H9 (cell line): ENCODE measurements around the gene IKZF1. TPM values are rescaled to one million over a fixed set of nuclear protein-coding genes. Genes with fewer than 3 reads are reported as not detected.

ENCODE experiments used
- DNase-seq: peaks from one replicate; pipeline ENCODE4 v3.0.0-alpha.2; 2017
- H2AFZ ChIP-seq: one replicate; pipeline ENCODE4 v1.6.1; 2013; ENCODE audit warnings: mild to moderate bottlenecking, low read length, control low read depth, moderate library complexity
- H2AK5ac ChIP-seq: 2 replicates; pipeline ENCODE4 v1.6.1; 2013; ENCODE audit warnings: low read length, control low read depth, mixed read lengths; ENCODE audit not compliant: insufficient read length
- H2BK120ac ChIP-seq: one replicate; pipeline ENCODE4 v1.6.1; 2013; ENCODE audit warnings: low read depth, mild to moderate bottlenecking, low read length, control low read depth, inconsistent platforms; ENCODE audit not compliant: poor library complexity, severe bottlenecking
- H2BK12ac ChIP-seq: 2 replicates; pipeline ENCODE4 v1.6.1; 2013; ENCODE audit warnings: low read length, control low read depth, mixed read lengths, low read depth; ENCODE audit not compliant: insufficient read length
- H2BK15ac ChIP-seq: 2 replicates; pipeline ENCODE4 v1.6.1; 2013; ENCODE audit warnings: low read depth, low read length, control low read depth
- H2BK20ac ChIP-seq: one replicate; pipeline ENCODE4 v1.6.1; 2013; ENCODE audit warnings: low read depth, mild to moderate bottlenecking, low read length, control low read depth, inconsistent platforms; ENCODE audit not compliant: poor library complexity, severe bottlenecking
- H2BK5ac ChIP-seq: 2 replicates; pipeline ENCODE4 v1.6.1; 2013; ENCODE audit warnings: low read length, control low read depth, mixed read lengths; ENCODE audit not compliant: insufficient read length
- H3K14ac ChIP-seq: 2 replicates; pipeline ENCODE4 v1.6.1; 2013; ENCODE audit warnings: low read length, control low read depth; ENCODE audit not compliant: insufficient read depth
- H3K18ac ChIP-seq: 2 replicates; pipeline ENCODE4 v1.6.1; 2013; ENCODE audit warnings: low read depth, mild to moderate bottlenecking, mixed read lengths, low read length, control low read depth; ENCODE audit not compliant: insufficient read length
- H3K23ac ChIP-seq: 2 replicates; pipeline ENCODE4 v1.6.1; 2013; ENCODE audit warnings: low read length, control low read depth, mixed read lengths, low read depth; ENCODE audit not compliant: insufficient read length
- H3K23me2 ChIP-seq: 2 replicates; pipeline ENCODE4 v1.6.1; 2013; ENCODE audit warnings: low read depth, mild to moderate bottlenecking, mixed read lengths, low read length, control low read depth; ENCODE audit not compliant: insufficient read length, poor library complexity, severe bottlenecking
- H3K27ac ChIP-seq: 2 replicates; pipeline ENCODE4 v1.5.1; 2013; ENCODE audit warnings: low read length, control low read depth, mixed read lengths, low read depth; ENCODE audit not compliant: insufficient read length
- H3K27me3 ChIP-seq: 2 replicates; pipeline ENCODE4 v1.6.1; 2013; ENCODE audit warnings: low read length, control low read depth, inconsistent platforms; ENCODE audit not compliant: insufficient read depth
- H3K4ac ChIP-seq: 2 replicates; pipeline ENCODE4 v1.6.1; 2013; ENCODE audit warnings: low read depth, mild to moderate bottlenecking, control low read depth, inconsistent platforms, low read length, moderate library complexity
- H3K4me1 ChIP-seq: 2 replicates; pipeline ENCODE4 v1.6.1; 2013; ENCODE audit warnings: low read length, control low read depth, inconsistent platforms; ENCODE audit not compliant: insufficient read depth
- H3K4me2 ChIP-seq: 2 replicates; pipeline ENCODE4 v1.6.1; 2013; ENCODE audit warnings: low read length, control low read depth, mixed read lengths; ENCODE audit not compliant: insufficient read length, insufficient read depth
- H3K56ac ChIP-seq: 2 replicates; pipeline ENCODE4 v1.6.1; 2013; ENCODE audit warnings: low read depth, mild to moderate bottlenecking, mixed read lengths, low read length, control low read depth; ENCODE audit not compliant: insufficient read length
- H3K79me1 ChIP-seq: 2 replicates; pipeline ENCODE4 v1.6.1; 2013; ENCODE audit warnings: low read depth, mild to moderate bottlenecking, moderate library complexity, low read length, control low read depth, inconsistent platforms; ENCODE audit not compliant: insufficient read depth, poor library complexity, severe bottlenecking
- H3K79me2 ChIP-seq: 2 replicates; pipeline ENCODE4 v1.6.1; 2013; ENCODE audit warnings: low read length, control low read depth, inconsistent platforms; ENCODE audit not compliant: insufficient read depth
- H3K9ac ChIP-seq: 2 replicates; pipeline ENCODE4 v1.6.1; 2013; ENCODE audit warnings: low read length, control low read depth, mixed read lengths; ENCODE audit not compliant: insufficient read length; ENCODE audit errors: extremely low read depth
- H3K9me3 ChIP-seq: one replicate; pipeline ENCODE4 v1.6.1; 2013; ENCODE audit warnings: low read depth, low read length, inconsistent platforms; ENCODE audit not compliant: control insufficient read depth
- H3T11ph ChIP-seq: one replicate; pipeline ENCODE4 v1.6.1; 2013; ENCODE audit warnings: mild to moderate bottlenecking, low read length, control low read depth, inconsistent platforms
- H4K20me1 ChIP-seq: one replicate; pipeline ENCODE4 v1.6.1; 2013; ENCODE audit not compliant: control insufficient read depth, insufficient read length, insufficient read depth
- H4K5ac ChIP-seq: 2 replicates; pipeline ENCODE4 v1.6.1; 2013; ENCODE audit warnings: low read depth, mild to moderate bottlenecking, mixed read lengths, low read length, control low read depth; ENCODE audit not compliant: insufficient read length
- H4K8ac ChIP-seq: replicated peaks from 2 replicates; pipeline ENCODE4 v1.6.1; 2013; ENCODE audit warnings: low read length, control low read depth, mixed read lengths, low read depth; ENCODE audit not compliant: insufficient read length
- H4K91ac ChIP-seq: 2 replicates; pipeline ENCODE4 v1.6.1; 2013; ENCODE audit warnings: low read depth, mild to moderate bottlenecking, moderate library complexity, mixed read lengths, low read length, control low read depth; ENCODE audit not compliant: insufficient read length
- H3K27ac Mint-ChIP-seq, 3 experiments: 2 replicates in 2 of 3; 3 replicates in 1 of 3; pipeline ENCODE4 v1.8.0; 2020 to 2021; ENCODE audit warnings: mixed read lengths in 3 of 3, mild to moderate bottlenecking in 1 of 3, moderate library complexity in 1 of 3
- H3K27me3 Mint-ChIP-seq: 2 replicates; pipeline ENCODE4 v1.8.0; 2021; ENCODE audit warnings: low read depth, mild to moderate bottlenecking, moderate library complexity, mixed read lengths
- H3K36me3 Mint-ChIP-seq, 3 experiments: 2 replicates in 2 of 3; 3 replicates in 1 of 3; pipeline ENCODE4 v1.8.0; 2020 to 2021; ENCODE audit warnings: low read depth in 3 of 3, mixed read lengths in 3 of 3; ENCODE audit not compliant: insufficient read depth in 1 of 3
- H3K4me1 Mint-ChIP-seq, 2 experiments: 2 replicates each; pipeline ENCODE4 v1.8.0; 2020; ENCODE audit warnings: mixed read lengths in 2 of 2
- H3K4me3 Mint-ChIP-seq, 2 experiments: 2 replicates in 1 of 2; 3 replicates in 1 of 2; pipeline ENCODE4 v1.8.0; 2020 to 2021; ENCODE audit warnings: mild to moderate bottlenecking in 2 of 2, mixed read lengths in 2 of 2, moderate library complexity in 1 of 2
- H3K9me3 Mint-ChIP-seq, 2 experiments: 2 replicates in 1 of 2; 3 replicates in 1 of 2; pipeline ENCODE4 v1.8.0; 2020; ENCODE audit warnings: mild to moderate bottlenecking in 2 of 2, mixed read lengths in 2 of 2, moderate library complexity in 1 of 2
- WGBS: extraction: QIAGEN DNeasy Blood & Tissue Kit; methylation state at CpG from one replicate; pipeline ENCODE4 v1.1.7; 2013; ENCODE audit warnings: missing lambda C conversion rate, low lambda C conversion rate, mixed read lengths; ENCODE audit not compliant: insufficient read length; ENCODE audit errors: extremely low coverage; 5-methylcytosine and 5-hydroxymethylcytosine counted together
- total RNA-seq: library from RNA; stranded (reverse); gene quantifications from 2 replicates; pipeline ENCODE4 v1.2.1, GENCODE V29; 2021
- TF ChIP-seq, protein P1 (sequence below): fragments of 200-600 bp; sonication (generic); conservative IDR thresholded peaks from 3 replicates; pipeline ENCODE4 v1.8.0; 2021; ENCODE audit warnings: antibody characterized with exemption, mild to moderate bottlenecking

IKZF1 gene
- total RNA-seq, 1 experiment from 2014 or later, result 0.98 TPM

DNA sequence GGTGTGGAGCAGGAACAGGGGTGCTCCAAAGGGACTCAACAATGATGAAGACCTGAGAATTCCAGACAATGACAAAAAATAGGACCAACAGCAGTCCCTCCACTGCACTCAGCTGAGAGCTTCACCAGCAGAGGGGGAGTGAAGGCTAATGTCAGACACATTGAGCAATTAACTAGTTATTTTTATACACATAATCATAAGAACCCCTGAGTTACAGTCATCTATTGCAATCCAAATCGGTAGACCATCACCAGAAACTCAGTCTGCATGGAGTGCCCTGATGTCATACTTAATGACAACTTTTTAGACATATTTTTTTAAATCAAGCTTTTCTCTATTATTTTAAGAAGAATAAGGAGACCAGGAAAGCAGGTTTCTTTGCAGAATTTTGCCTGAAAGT, 30.6 kb upstream of the IKZF1 start:
- H2BK5ac ChIP-seq, result no peak overlapping the region
- H3K23me2 ChIP-seq, result no peaks in the 10 kb centered on the region
- no peak overlapping the region for H3K27ac ChIP-seq
- no peak overlapping the region for H3K4ac ChIP-seq
- H3K4me2 ChIP-seq, result no peak overlapping the region
- H3K79me2 ChIP-seq, result no peaks in the 10 kb centered on the region
- no peaks in the 10 kb centered on the region for H4K20me1 ChIP-seq
- peaks cover 3% of the 10 kb centered on the region for H3K27me3 Mint-ChIP-seq
- H2BK12ac ChIP-seq, result no peak overlapping the region
- TF ChIP-seq, protein P1, sequence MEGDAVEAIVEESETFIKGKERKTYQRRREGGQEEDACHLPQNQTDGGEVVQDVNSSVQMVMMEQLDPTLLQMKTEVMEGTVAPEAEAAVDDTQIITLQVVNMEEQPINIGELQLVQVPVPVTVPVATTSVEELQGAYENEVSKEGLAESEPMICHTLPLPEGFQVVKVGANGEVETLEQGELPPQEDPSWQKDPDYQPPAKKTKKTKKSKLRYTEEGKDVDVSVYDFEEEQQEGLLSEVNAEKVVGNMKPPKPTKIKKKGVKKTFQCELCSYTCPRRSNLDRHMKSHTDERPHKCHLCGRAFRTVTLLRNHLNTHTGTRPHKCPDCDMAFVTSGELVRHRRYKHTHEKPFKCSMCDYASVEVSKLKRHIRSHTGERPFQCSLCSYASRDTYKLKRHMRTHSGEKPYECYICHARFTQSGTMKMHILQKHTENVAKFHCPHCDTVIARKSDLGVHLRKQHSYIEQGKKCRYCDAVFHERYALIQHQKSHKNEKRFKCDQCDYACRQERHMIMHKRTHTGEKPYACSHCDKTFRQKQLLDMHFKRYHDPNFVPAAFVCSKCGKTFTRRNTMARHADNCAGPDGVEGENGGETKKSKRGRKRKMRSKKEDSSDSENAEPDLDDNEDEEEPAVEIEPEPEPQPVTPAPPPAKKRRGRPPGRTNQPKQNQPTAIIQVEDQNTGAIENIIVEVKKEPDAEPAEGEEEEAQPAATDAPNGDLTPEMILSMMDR, result no peak
- H2AK5ac ChIP-seq, result no peak overlapping the region
- H2BK120ac ChIP-seq, result no peak overlapping the region
- H3K27me3 ChIP-seq, result no peaks in the 10 kb centered on the region
- no peaks in the 10 kb centered on the region for H3K79me1 ChIP-seq
- no peak overlapping the region for H3K14ac ChIP-seq
- no peak overlapping the region; a peak in 1 of 7 replicates for H3K27ac Mint-ChIP-seq
- H3T11ph ChIP-seq, result no peak overlapping the region
- H3K9me3 ChIP-seq, result no peaks in the 10 kb centered on the region
- H2AFZ ChIP-seq, result no peak overlapping the region
- no CpG with 5 or more reads among the region's 1 CpG for WGBS
- H3K4me1 Mint-ChIP-seq, result no peaks in the 10 kb centered on the region
- no peak overlapping the region for H3K23ac ChIP-seq
- no peak overlapping the region for H3K4me3 Mint-ChIP-seq
- DNase-seq, result no peak
- no peak overlapping the region for H2BK20ac ChIP-seq
- H3K9ac ChIP-seq, result no peak overlapping the region
- no peak overlapping the region for H3K56ac ChIP-seq
- no peak overlapping the region for H4K8ac ChIP-seq
- no peak overlapping the region for H4K91ac ChIP-seq
- no peak overlapping the region for H4K5ac ChIP-seq
- H3K18ac ChIP-seq, result no peak overlapping the region
- no peaks in the 10 kb centered on the region for H3K9me3 Mint-ChIP-seq
- no peaks in the 10 kb centered on the region for H3K4me1 ChIP-seq
- H3K36me3 Mint-ChIP-seq, result no peaks in the 10 kb centered on the region
- no peak overlapping the region for H2BK15ac ChIP-seq
